Left ventricle myocardium superior (tissue), 1 donor: ENCODE measurements around the gene TUBA1C. TPM values are rescaled to one million over a fixed set of nuclear protein-coding genes. Genes with fewer than 3 reads are reported as not detected.

Experiments
- ATAC-seq: fragments of 200-7000 bp; cut with Tn5 transposase; one replicate; pipeline ENCODE4 v1.9.1; 2020; ENCODE audit warnings: mild to moderate bottlenecking, moderate library complexity
- DNase-seq: peaks from one replicate; pipeline ENCODE4 v3.0.0-alpha.2; 2020
- intact Hi-C: fragments of 100-400 bp; cut with micrococcal nuclease; formaldehyde crosslinking; loops from one replicate; pipeline ENCODE4 v1.11.0; 2022
- long read RNA-seq: library from polyadenylated mRNA; unstranded; transcript quantifications from one replicate; pipeline ENCODE4 v2.0.0, GENCODE V29; 2021
- total RNA-seq: library from RNA; stranded (reverse); fragmentation: NEBNext Ultra II Directional; extraction: Animal tissue kit (Norgen Biotek cat#: 25700); gene quantifications from one replicate; pipeline ENCODE4 v1.2.1, GENCODE V29; 2021
- donor health status: DM: no; HTN: yes; CAD: no; lungs with severe emphysema.

TUBA1C gene
- total RNA-seq, result 31.4 TPM
- long read RNA-seq, transcript TUBA1C-201 (4 exons, 3,001 nt), result major isoform, 8 of 9 reads
- long read RNA-seq, partial matches to known transcripts, result 0 of 9 reads
- long read RNA-seq, other reads (novel, unspliced or antisense), result 1 of 9 reads

GRCh38 chr12:49264873-49265792, at the start of gene TUBA1C:
TUBA1C (plus strand) TSS chr12:49265082; CDS start chr12:49265182, 100 bp downstream.
- ATAC-seq, result peak; percentile 97
- peak; percentile 94 for DNase-seq
- intact Hi-C loops, result no loop called here

DNA sequence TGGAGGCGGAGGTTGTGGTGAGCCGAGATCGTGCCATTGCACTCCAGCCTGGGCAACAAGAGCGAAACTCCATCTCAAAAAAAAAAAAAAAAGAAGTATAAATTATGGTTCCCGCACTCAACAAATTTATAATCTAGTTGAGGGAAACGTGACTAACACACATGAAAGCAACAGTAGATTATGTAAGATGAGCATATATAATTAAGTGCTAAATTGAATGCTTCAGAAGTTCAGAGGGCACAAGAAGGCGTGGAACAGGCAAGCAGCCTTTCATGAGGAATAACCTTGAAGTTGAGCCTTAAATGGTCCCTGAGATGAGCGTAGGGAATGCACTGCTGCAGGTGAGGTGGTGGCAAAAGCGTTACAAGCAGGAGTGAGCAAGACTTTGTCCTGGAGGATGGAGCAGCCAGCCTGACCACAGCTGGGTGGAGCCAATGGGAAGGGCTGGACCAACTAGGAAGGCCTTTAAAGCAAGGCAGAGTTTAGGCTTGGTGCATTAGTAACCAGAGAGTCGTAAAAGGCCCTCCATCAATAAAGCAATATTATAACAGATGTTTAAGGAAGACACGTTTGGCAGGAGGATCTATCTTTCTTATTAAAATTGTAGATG, 45.4 kb upstream of the TUBA1C start:
- intact Hi-C loops, result no loop called here
- DNase-seq (no peak), ATAC-seq (no peak)

GRCh38 chr12:49220972-49221371, 43.9 kb upstream of the TUBA1C start:
- intact Hi-C loops, result no loop called here
- no peak for ATAC-seq
- DNase-seq, result no peak

GRCh38 chr12:49223122-49223521, 41.8 kb upstream of the TUBA1C start:
- no peak for ATAC-seq
- intact Hi-C loops, result no loop called here
- no peak for DNase-seq

DNA sequence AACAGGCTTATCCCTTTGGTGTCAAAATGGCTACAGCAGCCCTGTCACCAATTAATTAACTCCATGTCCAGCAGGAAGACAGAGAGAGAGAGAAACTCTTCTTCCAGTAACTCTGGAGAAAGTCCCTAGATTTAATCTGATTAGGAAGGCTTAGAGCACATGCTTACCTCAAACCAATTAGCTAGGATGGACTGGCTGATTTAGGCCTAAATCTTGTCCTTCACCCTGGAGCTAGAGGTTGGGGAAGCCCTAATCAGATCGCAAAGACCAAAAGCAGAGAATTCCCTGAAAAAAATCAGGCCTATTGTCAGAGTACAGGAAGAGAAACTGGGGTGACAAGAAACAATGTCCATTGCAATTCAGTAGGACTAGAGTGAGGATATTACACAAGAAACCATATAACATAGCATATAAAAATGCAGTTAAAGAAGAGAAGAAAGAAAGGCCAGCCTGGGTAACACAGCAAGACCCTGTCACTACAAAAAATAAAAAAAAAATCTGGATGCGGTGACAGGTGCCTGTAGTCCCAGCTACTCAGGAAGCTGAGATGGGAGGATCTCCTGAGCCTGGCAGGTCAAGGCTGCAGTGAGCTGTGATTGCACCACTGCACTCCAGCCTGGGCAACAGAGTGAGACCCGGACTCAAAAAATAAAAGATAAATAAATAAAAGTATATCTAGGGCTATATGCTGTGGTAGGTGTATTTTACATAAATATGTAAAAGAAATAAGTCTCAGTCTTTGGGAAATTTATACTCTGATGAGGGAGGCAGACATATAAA, 41.1 kb upstream of the TUBA1C start:
- intact Hi-C loops, result no loop called here
- no peak for DNase-seq
- ATAC-seq, result no peak

- no peak for DNase-seq
- ATAC-seq, result no peak
- intact Hi-C loops, result no loop called here
Measured at GRCh38 chr12:49225576-49226166, 39.2 kb upstream of the TUBA1C start.

DNA sequence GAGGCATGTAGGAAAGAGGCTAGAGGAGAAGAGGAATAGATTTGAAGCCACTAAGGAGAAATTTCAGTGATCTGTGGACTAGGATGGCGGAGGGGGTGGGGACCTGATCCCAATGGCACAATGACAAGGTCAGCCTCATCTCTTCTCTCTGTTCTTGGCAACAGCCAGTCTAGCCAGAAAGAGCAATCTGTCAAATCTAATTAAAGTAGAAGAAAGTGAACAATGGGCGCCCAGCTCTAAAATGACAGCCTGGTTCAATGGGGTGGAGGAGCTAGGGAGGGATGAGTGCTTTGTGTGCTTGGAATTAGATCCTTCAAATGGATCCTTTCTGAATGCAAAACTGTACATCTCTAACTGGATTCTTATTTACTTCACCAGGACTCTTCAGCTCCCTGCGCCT, 37.2 kb upstream of the TUBA1C start:
- ATAC-seq, result no peak
- intact Hi-C loops, result no loop called here
- DNase-seq, result no peak

DNA sequence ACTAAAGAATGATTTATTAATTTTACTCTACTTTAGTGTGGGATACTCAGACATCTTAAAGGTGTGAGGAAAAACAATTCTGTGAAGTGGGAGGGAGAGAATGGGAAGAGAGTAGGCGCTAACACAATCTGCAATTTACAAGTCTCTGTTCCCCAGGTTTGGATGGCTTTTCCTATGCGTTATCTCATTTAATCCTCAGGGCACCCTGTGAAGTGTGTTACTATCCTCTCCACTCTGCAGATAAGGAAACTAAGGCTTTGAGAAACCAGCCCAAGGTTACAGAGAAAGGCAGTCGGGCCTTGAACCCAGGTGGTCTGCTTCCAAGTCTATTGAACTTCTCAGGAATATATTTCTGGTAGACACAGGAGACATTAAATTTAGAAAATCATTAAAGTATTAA, 36.2 kb upstream of the TUBA1C start:
- intact Hi-C loops, result no loop called here
- ATAC-seq (no peak), DNase-seq (no peak)

DNA sequence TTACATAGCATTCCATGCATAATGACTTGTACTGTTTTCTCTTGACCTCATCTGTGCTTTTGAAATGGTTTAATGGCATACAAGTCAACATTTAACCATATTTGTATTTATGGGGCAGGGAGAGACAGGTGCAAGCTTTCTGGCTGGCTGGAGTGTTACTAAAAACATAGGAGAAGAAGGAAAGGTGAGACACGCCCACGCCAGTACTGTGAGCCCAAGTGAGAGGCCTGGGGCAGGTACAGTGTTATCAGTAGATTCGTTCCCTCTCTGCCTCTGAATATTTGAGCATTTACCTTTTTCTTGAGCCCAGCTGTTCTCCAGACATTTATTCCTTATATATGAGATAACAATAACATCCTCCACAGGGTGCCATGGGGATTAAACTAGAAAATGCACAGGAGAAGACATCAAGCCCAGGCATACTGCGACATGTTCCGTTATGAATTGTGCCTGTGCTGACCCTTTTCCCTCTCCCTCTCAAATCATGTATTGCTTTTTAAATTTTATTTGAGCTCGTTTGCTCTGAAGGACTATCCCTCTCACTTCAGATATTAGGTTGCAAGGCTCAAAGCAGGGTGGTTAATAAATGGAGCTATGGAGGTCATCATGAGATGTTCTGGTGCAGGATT, 34.6 kb upstream of the TUBA1C start:
- DNase-seq (no peak), ATAC-seq (no peak)
- intact Hi-C loops, result loop anchor here (5.0 to 10.0 kb wide), 3 partner anchors 43 to 165 kb away; partner anchors contain the start of genes KMT2D, RHEBL1, TUBA1A and TUBA1B

DNA sequence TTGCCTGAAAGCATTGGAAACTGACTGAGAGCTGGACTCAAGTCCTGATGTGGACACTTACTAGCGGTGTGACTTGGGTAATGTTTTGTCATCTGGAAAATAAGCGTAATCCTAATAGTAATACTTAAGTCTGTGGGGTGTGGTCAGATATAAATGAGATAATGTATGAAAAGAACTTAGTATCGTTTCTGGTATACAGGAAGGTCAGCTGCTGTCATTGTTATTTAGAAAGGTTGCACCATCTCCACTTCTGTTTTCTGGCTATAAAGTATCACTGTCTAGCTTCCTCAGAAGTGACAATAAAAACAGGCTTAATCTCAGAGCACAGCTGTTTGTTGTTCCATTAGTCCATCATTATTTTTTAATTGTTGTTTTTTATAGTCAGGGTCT, 34.1 kb upstream of the TUBA1C start:
- ATAC-seq (no peak), DNase-seq (no peak)
- intact Hi-C loops, result loop anchor here (5.0 to 10.0 kb wide), 3 partner anchors 43 to 166 kb away; partner anchors contain the start of genes KMT2D, RHEBL1, TUBA1A and TUBA1B

DNA sequence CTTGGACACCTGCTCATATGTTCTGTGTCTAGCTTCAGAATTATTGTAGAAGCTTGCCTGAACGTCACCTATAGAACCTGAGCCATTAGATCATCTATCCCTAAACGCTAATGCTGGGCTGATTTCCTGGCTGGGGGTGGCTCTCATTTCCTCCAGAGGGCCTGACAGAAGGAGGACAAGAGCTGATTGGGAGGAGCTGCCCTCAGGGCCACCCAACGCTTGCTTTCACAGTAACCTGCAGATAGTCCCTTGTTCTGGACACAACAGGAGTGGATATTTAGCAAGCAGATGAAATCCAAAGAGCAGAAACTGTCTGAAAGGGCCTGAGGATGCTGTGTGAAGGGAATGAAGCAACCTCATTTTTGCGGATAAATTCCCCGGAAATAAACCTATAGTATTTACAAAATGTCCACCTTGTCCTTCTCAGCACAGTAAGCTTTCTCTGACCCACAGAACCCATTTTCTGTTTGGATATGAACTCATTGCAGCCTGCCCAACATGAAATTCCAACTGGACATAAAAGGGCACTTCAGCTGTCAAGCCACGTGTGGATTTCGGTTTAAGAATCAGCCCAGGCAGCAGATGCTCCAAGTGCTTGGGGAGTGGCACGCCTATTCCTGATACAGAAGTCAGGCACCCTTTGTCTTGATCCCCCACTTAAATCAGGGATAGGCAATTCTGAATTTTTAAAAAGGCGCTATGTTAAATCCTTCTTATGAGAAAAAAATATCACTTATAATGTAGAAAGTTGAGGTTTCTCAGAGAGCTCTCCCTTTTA, 32.8 kb upstream of the TUBA1C start:
- intact Hi-C loops, result loop anchor here (5.0 to 10.0 kb wide), 3 partner anchors 45 to 167 kb away; partner anchors contain the start of genes KMT2D, RHEBL1, TUBA1A and TUBA1B
- ATAC-seq (no peak), DNase-seq (no peak)

- ATAC-seq (peak; percentile 83), DNase-seq (peak; percentile 81)
- intact Hi-C loops, result loop anchor here (5.0 to 10.0 kb wide), 3 partner anchors 46 to 168 kb away; partner anchors contain the start of genes KMT2D, RHEBL1, TUBA1A and TUBA1B
Measured at GRCh38 chr12:49232940-49233841, 31.7 kb upstream of the TUBA1C start.

DNA sequence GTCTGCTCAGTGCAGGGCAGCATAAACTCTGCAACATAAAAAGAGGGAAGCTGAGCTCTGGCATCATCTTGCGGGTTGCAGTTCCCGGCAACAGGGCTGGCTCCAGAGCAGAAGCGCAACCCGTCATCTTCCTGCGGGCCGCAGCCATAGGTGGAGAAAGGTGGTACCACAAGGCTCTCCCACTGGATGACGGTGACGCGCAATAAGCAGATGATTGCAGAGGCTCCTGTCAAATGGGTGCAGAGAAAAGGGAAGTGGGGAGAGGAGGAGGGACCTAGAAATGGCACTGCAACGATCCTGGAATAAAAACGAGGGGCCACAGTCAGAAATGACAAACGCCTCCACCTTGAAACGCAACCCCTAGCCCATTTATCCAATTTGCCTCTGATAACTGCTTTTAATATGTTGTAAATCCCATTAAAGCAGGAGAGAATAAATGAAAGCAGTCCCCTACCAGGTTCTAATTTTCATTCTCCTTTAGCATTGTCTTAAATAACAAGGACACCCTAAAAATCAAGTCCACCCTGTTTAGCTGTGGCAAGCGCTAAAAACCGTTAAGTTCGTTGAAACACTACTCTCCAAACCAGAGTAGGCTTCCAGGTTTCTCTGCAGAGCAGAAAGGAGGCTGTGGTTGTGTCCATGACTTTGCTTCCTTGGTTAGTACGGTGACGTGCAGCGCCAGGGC, 30.9 kb upstream of the TUBA1C start:
- peak; percentile 58 for DNase-seq
- intact Hi-C loops, result loop anchor here (5.0 to 10.0 kb wide), 3 partner anchors 47 to 169 kb away; partner anchors contain the start of genes KMT2D, RHEBL1, TUBA1A and TUBA1B
- ATAC-seq, result peak; percentile 32

DNA sequence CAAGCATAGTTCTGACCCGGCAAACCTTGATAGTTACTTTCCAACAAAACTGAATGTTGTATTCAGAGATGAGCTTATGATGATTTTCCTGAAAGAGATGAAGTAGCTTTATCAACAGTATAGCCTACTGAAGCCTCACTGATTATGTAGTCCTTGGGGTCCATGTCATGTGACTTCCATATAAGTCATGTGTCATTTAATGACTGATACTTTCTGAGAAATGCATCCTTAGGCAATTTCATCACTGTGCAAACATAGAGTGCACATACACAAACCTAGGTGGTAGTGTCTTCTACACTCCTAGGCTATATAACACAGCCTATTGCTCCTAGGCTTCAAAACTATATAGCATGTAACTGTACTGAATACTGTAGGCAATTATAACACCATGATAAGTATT, 28.5 kb upstream of the TUBA1C start:
- DNase-seq (no peak), ATAC-seq (no peak)
- intact Hi-C loops, result loop anchor here (10.0 kb wide), 2 partner anchors 102 to 172 kb away; partner anchors contain the start of genes KMT2D, RHEBL1 and TUBA1B

GRCh38 chr12:49243631-49244030, 21.3 kb upstream of the TUBA1C start:
- DNase-seq (no peak), ATAC-seq (no peak)
- intact Hi-C loops, result no loop called here

- intact Hi-C loops, result no loop called here
- DNase-seq (no peak), ATAC-seq (no peak)
Measured at GRCh38 chr12:49244176-49244575, 20.7 kb upstream of the TUBA1C start.
